Thoracic aorta endothelial cell (primary cell): ENCODE measurements around the gene PNKP. TPM values are rescaled to one million over a fixed set of nuclear protein-coding genes. Genes with fewer than 3 reads are reported as not detected.

ENCODE experiments used
- small RNA-seq: library from RNA; depleted of rRNA; stranded (forward); fragments of <200 nt; gene quantifications from one replicate; pipeline ENCODE3, GENCODE V24; 2012
- total RNA-seq: library from RNA; depleted of rRNA; stranded (reverse); fragments of >200 nt; gene quantifications from 2 replicates; pipeline ENCODE4 v1.2.3, GENCODE V29; 2012

The PNKP gene
- 46.3 and 47.3 TPM in 2 replicates for total RNA-seq

GRCh38 chr19:49866933-49867782 is at the start of gene PNKP:
Gene PNKP, minus strand, starts transcription at chr19:49867576. Its CDS starts 372 bp downstream, at chr19:49867204.

GRCh38 chr19:49896863-49897621 is 29.7 kb upstream of the PNKP start, which contains the start of gene IL4I1:
Gene IL4I1, minus strand, starts transcription at chr19:49896887. Its CDS starts 727 bp downstream, at chr19:49896160.

GRCh38 chr19:49877020-49877878 is 9.9 kb upstream of the PNKP start, which contains the start of the genes AKT1S1 and TBC1D17:
Gene AKT1S1, minus strand, starts transcription at chr19:49877355. Its CDS starts 4,060 bp downstream, at chr19:49873295.
Gene TBC1D17, plus strand, starts transcription at chr19:49877702. Its CDS starts 22 bp downstream, at chr19:49877724.

GRCh38 chr19:49850487-49851342 is 16.7 kb downstream of the PNKP start, which contains the start of gene PTOV1:
Gene PTOV1, plus strand, starts transcription at chr19:49851159.

GRCh38 chr19:49817964-49818648 is 49.3 kb downstream of the PNKP start, which contains the start of gene MED25:
Gene MED25, plus strand, starts transcription at chr19:49818289. Its CDS starts 53 bp downstream, at chr19:49818342.

GRCh38 chr19:49812997-49813861 is 54.1 kb downstream of the PNKP start, which contains the start of gene FUZ:
Gene FUZ, minus strand, starts transcription at chr19:49813292. Its CDS starts 186 bp downstream, at chr19:49813106.

Small RNAs within 50 kb of the gene (small RNA-seq; reads per million reads assigned to genes)
- not detected for gene MIR4749

Other genes starting within 250 kb of the PNKP start
- 32.8 and 34.7 TPM in 2 replicates for gene RRAS, start 227.4 kb downstream of the PNKP start, total RNA-seq
- gene SCAF1, start 225.4 kb downstream of the PNKP start, total RNA-seq = 24.9 and 26.7 TPM in 2 replicates
- 41.1 and 41.2 TPM in 2 replicates for gene IRF3, start 201.7 kb downstream of the PNKP start, total RNA-seq
- gene BCL2L12, start 201.6 kb downstream of the PNKP start, total RNA-seq = 11.2 and 14.4 TPM in 2 replicates
- 221 and 270 TPM in 2 replicates for gene PRMT1, start 190.3 kb downstream of the PNKP start, total RNA-seq
- gene ADM5, start 178.0 kb downstream of the PNKP start, total RNA-seq = 0.72 and 0.80 TPM in 2 replicates
- gene CPT1C, start 176.5 kb downstream of the PNKP start, total RNA-seq = 7.5 and 13.3 TPM in 2 replicates
- gene TSKS, start 104.3 kb downstream of the PNKP start, total RNA-seq = not detected in 2 replicates
- gene AP2A1, start 100.6 kb downstream of the PNKP start, total RNA-seq = 81.3 and 98.0 TPM in 2 replicates
- 11.4 and 12.2 TPM in 2 replicates for gene FUZ, start 54.3 kb downstream of the PNKP start, total RNA-seq
- gene MED25, start 49.3 kb downstream of the PNKP start, total RNA-seq = 26.1 and 29.3 TPM in 2 replicates
- 48.3 and 58.9 TPM in 2 replicates for gene PTOV1, start 16.4 kb downstream of the PNKP start, total RNA-seq
- gene AKT1S1, start 9.8 kb upstream of the PNKP start, total RNA-seq = 11.6 and 14.4 TPM in 2 replicates
- gene TBC1D17, start 10.1 kb upstream of the PNKP start, total RNA-seq = 10.3 and 12.1 TPM in 2 replicates
- gene IL4I1, start 29.3 kb upstream of the PNKP start, total RNA-seq = 1.1 and 2.1 TPM in 2 replicates
- gene ATF5, start 61.6 kb upstream of the PNKP start, total RNA-seq = 10.7 and 10.9 TPM in 2 replicates
- 42.6 and 56.9 TPM in 2 replicates for gene NUP62, start 61.9 kb upstream of the PNKP start, total RNA-seq
- gene SIGLEC11, start 93.6 kb upstream of the PNKP start, total RNA-seq = 0.13 TPM in 1 of 2 replicates, not detected in the other
- 29.5 and 33.4 TPM in 2 replicates for gene VRK3, start 157.8 kb upstream of the PNKP start, total RNA-seq
- gene ZNF473, start 158.4 kb upstream of the PNKP start, total RNA-seq = 7.4 and 9.2 TPM in 2 replicates